GM18499 (cell line): ENCODE data around the gene RARRES1.

Source experiments
- ATAC-seq: cut with Tn5 transposase; IDR thresholded peaks from one replicate; pipeline ENCODE4 v1.9.1; 2021; ENCODE audit warnings: moderate number of reproducible peaks; ENCODE audit not compliant: insufficient read depth, unreplicated experiment

Gene RARRES1

GRCh38 chr3:158731938-158732855 is at the start of gene RARRES1:
Gene RARRES1, minus strand, starts transcription at chr3:158732457. Its CDS starts 42 bp downstream, at chr3:158732415.
- peak; percentile 54 for ATAC-seq

- ATAC-seq, result no peak
These were observed 49.6 kb upstream of the RARRES1 start for GRCh38 chr3:158781849-158782248.

- ATAC-seq, result no peak
These were observed 48.9 kb upstream of the RARRES1 start for GRCh38 chr3:158781191-158781590.

- no peak for ATAC-seq
These were observed 48.5 kb upstream of the RARRES1 start for GRCh38 chr3:158780766-158781165.

GRCh38 chr3:158777161-158777873 is 45.1 kb upstream of the RARRES1 start:
- ATAC-seq, result no peak

- ATAC-seq, result no peak
These were observed 44.3 kb upstream of the RARRES1 start for GRCh38 chr3:158776531-158776930.

GRCh38 chr3:158775426-158776410 is 43.5 kb upstream of the RARRES1 start:
- no peak for ATAC-seq

GRCh38 chr3:158774965-158775364 is 42.7 kb upstream of the RARRES1 start:
- ATAC-seq, result no peak

GRCh38 chr3:158773845-158774830 is 41.9 kb upstream of the RARRES1 start:
- ATAC-seq, result no peak

GRCh38 chr3:158773166-158773565 is 40.9 kb upstream of the RARRES1 start:
- ATAC-seq, result no peak

- no peak for ATAC-seq
These were observed 39.7 kb upstream of the RARRES1 start for GRCh38 chr3:158771982-158772381.

GRCh38 chr3:158771577-158771976 is 39.3 kb upstream of the RARRES1 start:
- no peak for ATAC-seq

GRCh38 chr3:158770741-158771350 is 38.6 kb upstream of the RARRES1 start:
- ATAC-seq, result no peak

- ATAC-seq, result no peak
These were observed 37.9 kb upstream of the RARRES1 start for GRCh38 chr3:158769952-158770740.

- no peak for ATAC-seq
These were observed 37.3 kb upstream of the RARRES1 start for GRCh38 chr3:158769549-158769948.

- no peak for ATAC-seq
These were observed 36.8 kb upstream of the RARRES1 start for GRCh38 chr3:158768881-158769543.

GRCh38 chr3:158768361-158768787 is 36.1 kb upstream of the RARRES1 start:
- no peak for ATAC-seq
